H1 (cell line): ENCODE data around the gene TCF4. TPM values are rescaled to one million over a fixed set of nuclear protein-coding genes. Genes with fewer than 3 reads are reported as not detected.

Experiments
- CTCF ChIA-PET: fragments of 300-600 bp; sonication (Branson Sonifier 250); formaldehyde crosslinking; loops from one replicate; lab custom pipeline; 2021; ENCODE audit not compliant: partially characterized antibody; lab: Charles Lee
- POLR2A ChIA-PET: fragments of 300-600 bp; sonication (Branson Sonifier 250); formaldehyde crosslinking; loops from one replicate; lab custom pipeline; 2021; ENCODE audit warnings: inconsistent platforms; ENCODE audit not compliant: partially characterized antibody; lab: Charles Lee
- DNase-seq, 2 experiments: peaks; one replicate each; pipeline versions ENCODE4 v3.0.0 to v3.0.0-alpha.2; 2010 to 2022; ENCODE audit warnings: low spot score in 2 of 2, low read depth in 1 of 2, mixed read lengths in 1 of 2
- FAIRE-seq: peaks from 2 replicates; lab custom pipeline; 2011; peaks lifted over from hg19 to GRCh38; lab: Jason Lieb, UNC
- H2AFZ ChIP-seq: 2 replicates; pipeline ENCODE4 v1.8.1; 2012; ENCODE audit warnings: low read length, inconsistent platforms
- H2AK5ac ChIP-seq: 2 replicates; pipeline ENCODE4 v1.6.1; 2013; ENCODE audit warnings: low read depth, low read length
- H2BK120ac ChIP-seq: replicated peaks from 2 replicates; pipeline ENCODE3; 2013; ENCODE audit warnings: low read depth, low read length, inconsistent platforms
- H2BK12ac ChIP-seq: 2 replicates; pipeline ENCODE4 v1.6.1; 2013; ENCODE audit warnings: low read depth, low read length
- H2BK15ac ChIP-seq: 2 replicates; pipeline ENCODE4 v1.6.1; 2013; ENCODE audit warnings: low read length
- H2BK20ac ChIP-seq: 2 replicates; pipeline ENCODE4 v1.6.1; 2013; ENCODE audit warnings: low read length
- H2BK5ac ChIP-seq: 2 replicates; pipeline ENCODE4 v1.6.1; 2013; ENCODE audit warnings: low read depth, low read length
- H3K14ac ChIP-seq: 2 replicates; pipeline ENCODE4 v1.6.1; 2013; ENCODE audit warnings: inconsistent platforms; ENCODE audit not compliant: insufficient read length
- H3K18ac ChIP-seq: 2 replicates; pipeline ENCODE4 v1.6.1; 2013; ENCODE audit warnings: low read length; ENCODE audit errors: extremely low read depth
- H3K23ac ChIP-seq: 2 replicates; pipeline ENCODE4 v1.6.1; 2013; ENCODE audit warnings: inconsistent platforms; ENCODE audit not compliant: insufficient read length
- H3K23me2 ChIP-seq: 2 replicates; pipeline ENCODE4 v1.6.1; 2013; ENCODE audit warnings: low read depth, low read length
- H3K27ac ChIP-seq: 2 replicates; pipeline ENCODE4 v1.6.1; 2011; ENCODE audit warnings: low read depth, low read length, inconsistent platforms
- H3K27me3 ChIP-seq, 4 experiments: replicated peaks in 1 of 4; 1 replicate in 1 of 4; 2 replicates in 3 of 4; pipeline versions ENCODE4 v1.6.1 to v1.8.1; 2011 to 2013; ENCODE audit warnings: low read length in 3 of 4, mild to moderate bottlenecking in 3 of 4, inconsistent platforms in 2 of 4, mixed read lengths in 2 of 4, moderate library complexity in 1 of 4; ENCODE audit not compliant: control insufficient read depth in 3 of 4, insufficient read depth in 3 of 4; ENCODE audit errors: extremely low read depth in 1 of 4
- H3K36me3 ChIP-seq, 4 experiments: 2 replicates each; pipeline versions ENCODE4 v1.6.1 to v1.8.1; 2011 to 2013; ENCODE audit warnings: mild to moderate bottlenecking in 4 of 4, low read length in 3 of 4, moderate library complexity in 2 of 4, control low read depth in 1 of 4, inconsistent platforms in 1 of 4; ENCODE audit not compliant: insufficient read depth in 4 of 4, control insufficient read depth in 2 of 4
- H3K4ac ChIP-seq: replicated peaks from 2 replicates; pipeline ENCODE3; 2013; ENCODE audit warnings: low read length, low read depth, mixed read lengths, inconsistent platforms; ENCODE audit not compliant: insufficient read length
- H3K4me1 ChIP-seq, 4 experiments: replicated peaks in 1 of 4; 1 replicate in 1 of 4; 2 replicates in 3 of 4; pipeline versions ENCODE4 v1.6.1 to v1.8.1; 2011 to 2013; ENCODE audit warnings: low read length in 3 of 4, inconsistent platforms in 2 of 4, mixed read lengths in 1 of 4; ENCODE audit not compliant: insufficient read depth in 4 of 4, control insufficient read depth in 3 of 4
- H3K4me2 ChIP-seq, 2 experiments: 2 replicates each; pipeline versions ENCODE4 v1.6.1 to v1.8.1; 2011 to 2013; ENCODE audit warnings: low read depth in 2 of 2, low read length in 2 of 2, control low read depth in 1 of 2, inconsistent platforms in 1 of 2, mild to moderate bottlenecking in 1 of 2; ENCODE audit not compliant: insufficient read depth in 1 of 2
- H3K4me3 ChIP-seq, 4 experiments: fragments of 200-600, 300-600 bp in 1 of 4; sonication (generic), shearing (Covaris generic), sonication (Bioruptor Twin) in 1 of 4; 2 replicates each; pipeline versions ENCODE4 v1.5.1 to v1.8.1; 2011 to 2016; ENCODE audit warnings: low read length in 4 of 4, low read depth in 3 of 4, control low read depth in 2 of 4, inconsistent platforms in 2 of 4, mild to moderate bottlenecking in 2 of 4, mixed read lengths in 1 of 4, moderate library complexity in 1 of 4; ENCODE audit not compliant: insufficient read depth in 2 of 4; ENCODE audit errors: extremely low read depth in 1 of 4
- H3K56ac ChIP-seq: replicated peaks from 2 replicates; pipeline ENCODE3; 2013; ENCODE audit warnings: low read depth, mild to moderate bottlenecking, mixed read lengths, low read length, inconsistent platforms; ENCODE audit not compliant: insufficient read length
- H3K79me1 ChIP-seq: 2 replicates; pipeline ENCODE4 v1.6.1; 2013; ENCODE audit warnings: low read depth, low read length, control low read depth
- H3K79me2 ChIP-seq, 2 experiments: 2 replicates each; pipeline versions ENCODE4 v1.6.1 to v1.8.1; 2012 to 2013; ENCODE audit warnings: low read length in 2 of 2, mild to moderate bottlenecking in 2 of 2, inconsistent platforms in 1 of 2; ENCODE audit not compliant: insufficient read depth in 2 of 2, control insufficient read depth in 1 of 2
- H3K9ac ChIP-seq, 4 experiments: replicated peaks in 1 of 4; 1 replicate in 1 of 4; 2 replicates in 3 of 4; pipeline versions ENCODE4 v1.6.1 to v1.8.1; 2011 to 2013; ENCODE audit warnings: low read depth in 3 of 4, low read length in 3 of 4, control low read depth in 2 of 4, mild to moderate bottlenecking in 2 of 4, moderate library complexity in 2 of 4, inconsistent platforms in 1 of 4; ENCODE audit errors: extremely low read depth in 1 of 4
- H3K9me3 ChIP-seq, 2 experiments: 2 replicates each; pipeline versions ENCODE4 v1.6.1 to v1.8.1; 2012 to 2013; ENCODE audit warnings: mild to moderate bottlenecking in 2 of 2, moderate library complexity in 2 of 2, control low read depth in 1 of 2, inconsistent platforms in 1 of 2, low read depth in 1 of 2, low read length in 1 of 2, mixed read lengths in 1 of 2; ENCODE audit not compliant: insufficient read depth in 2 of 2
- H4K20me1 ChIP-seq, 2 experiments: replicated peaks in 1 of 2; 2 replicates each; pipeline versions ENCODE3 to v1.8.1; 2011 to 2013; ENCODE audit warnings: inconsistent platforms in 2 of 2, low read length in 2 of 2, mild to moderate bottlenecking in 1 of 2; ENCODE audit not compliant: insufficient read depth in 2 of 2, control insufficient read depth in 1 of 2
- H4K5ac ChIP-seq: 2 replicates; pipeline ENCODE4 v1.6.1; 2013; ENCODE audit warnings: low read length, low read depth, mixed read lengths, inconsistent platforms; ENCODE audit not compliant: insufficient read length
- H4K8ac ChIP-seq: 2 replicates; pipeline ENCODE4 v1.8.0; 2013; ENCODE audit warnings: mild to moderate bottlenecking, moderate library complexity, low read length, inconsistent platforms; ENCODE audit not compliant: insufficient read depth; ENCODE audit errors: extremely low read depth
- H4K91ac ChIP-seq: replicated peaks from 2 replicates; pipeline ENCODE3; 2013; ENCODE audit warnings: low read length, mixed read lengths, inconsistent platforms; ENCODE audit not compliant: insufficient read length
- CHD1 ChIP-seq: IDR thresholded peaks from 2 replicates; pipeline ENCODE4 v1.6.1; 2012; ENCODE audit warnings: low read depth, low read length, improper control_type of control experiment
- JUND ChIP-seq: IDR thresholded peaks from 2 replicates; pipeline ENCODE4 v1.6.1; 2011; ENCODE audit warnings: mild to moderate bottlenecking, improper control_type of control experiment, low read length
- KDM5A ChIP-seq: fragments of 200-600 bp; IDR thresholded peaks from 2 replicates; pipeline ENCODE4 v1.7.1; 2012; ENCODE audit warnings: mild to moderate bottlenecking, low read length, inconsistent platforms, mixed read lengths
- NANOG ChIP-seq: IDR thresholded peaks from 2 replicates; pipeline ENCODE4 v1.6.1; 2011; ENCODE audit warnings: low read length, low read depth, mild to moderate bottlenecking, inconsistent platforms; ENCODE audit not compliant: insufficient read depth, poor library complexity, severe bottlenecking
- RAD21 ChIP-seq, 2 experiments: IDR thresholded peaks in 1 of 2; conservative IDR thresholded peaks in 1 of 2; 2 replicates each; pipeline ENCODE4 v1.6.1; 2011; ENCODE audit warnings: low read depth in 2 of 2, low read length in 2 of 2, improper control_type of control experiment in 1 of 2, inconsistent platforms in 1 of 2, mild to moderate bottlenecking in 1 of 2, moderate library complexity in 1 of 2
- RBBP5 ChIP-seq: IDR thresholded peaks from 2 replicates; pipeline ENCODE4 v1.7.1; 2012; ENCODE audit warnings: low read depth, mild to moderate bottlenecking, inconsistent platforms, low read length, moderate library complexity, borderline replicate concordance
- SAP30 ChIP-seq: fragments of 300-600 bp; sonication (generic); IDR thresholded peaks from 2 replicates; pipeline ENCODE4 v1.7.1; 2012; ENCODE audit warnings: low read length, moderate library complexity, mild to moderate bottlenecking, inconsistent platforms; ENCODE audit not compliant: insufficient read depth, insufficient replicate concordance
- SIX5 ChIP-seq: IDR thresholded peaks from 2 replicates; pipeline ENCODE4 v1.6.1; 2011; ENCODE audit warnings: mild to moderate bottlenecking, low read depth, low read length
- SRF ChIP-seq: IDR thresholded peaks from 2 replicates; pipeline ENCODE4 v1.6.1; 2011; ENCODE audit warnings: mild to moderate bottlenecking, low read depth, low read length, moderate library complexity
- TAF7 ChIP-seq: optimal IDR thresholded peaks from 2 replicates; pipeline ENCODE3; 2011; ENCODE audit warnings: low read depth, mild to moderate bottlenecking, inconsistent platforms, low read length, moderate library complexity, borderline replicate concordance
- WGBS, 2 experiments: shearing (Covaris generic) in 1 of 2; methylation state at CpG; one replicate each; pipeline versions ENCODE4 v1.1.6 to v1.1.7; 2013 to 2015; ENCODE audit warnings: low lambda C conversion rate in 2 of 2, mixed read lengths in 2 of 2, inconsistent platforms in 1 of 2, low coverage in 1 of 2, missing lambda C conversion rate in 1 of 2; ENCODE audit not compliant: insufficient replicate concordance in 2 of 2, insufficient coverage in 1 of 2, insufficient read length in 1 of 2; ENCODE audit errors: extremely low coverage in 1 of 2, missing lambda C conversion rate in 1 of 2; 5-methylcytosine and 5-hydroxymethylcytosine counted together
- polyA plus RNA-seq, 7 experiments: library from polyadenylated mRNA; depleted of rRNA in 3 of 7; stranded (reverse) in 5 of 7; unstranded in 2 of 7; fragments of >200 nt in 5 of 7; fragments of 200-250 nt in 2 of 7; gene quantifications; 1 replicate in 5 of 7; 2 replicates in 1 of 7; 4 replicates in 1 of 7; pipeline versions ENCODE4 v1.2.1 to v1.2.3, GENCODE V29; 2011 to 2013; ENCODE audit warnings: missing spikeins in 2 of 7, mixed read lengths in 2 of 7
- total RNA-seq: library from RNA; stranded (reverse); fragmentation: NEBNext Ultra II Directional; extraction: Animal tissue kit (Norgen Biotek cat#: 25700); gene quantifications from 2 replicates; pipeline ENCODE4 v1.2.1, GENCODE V29; 2021

TCF4 gene
- total and polyA plus RNA-seq, 2 of the 8 experiments (the other 6 are each of a cell fraction or from before 2014, with no cell fraction given) = 59.3 to 118 TPM

DNA sequence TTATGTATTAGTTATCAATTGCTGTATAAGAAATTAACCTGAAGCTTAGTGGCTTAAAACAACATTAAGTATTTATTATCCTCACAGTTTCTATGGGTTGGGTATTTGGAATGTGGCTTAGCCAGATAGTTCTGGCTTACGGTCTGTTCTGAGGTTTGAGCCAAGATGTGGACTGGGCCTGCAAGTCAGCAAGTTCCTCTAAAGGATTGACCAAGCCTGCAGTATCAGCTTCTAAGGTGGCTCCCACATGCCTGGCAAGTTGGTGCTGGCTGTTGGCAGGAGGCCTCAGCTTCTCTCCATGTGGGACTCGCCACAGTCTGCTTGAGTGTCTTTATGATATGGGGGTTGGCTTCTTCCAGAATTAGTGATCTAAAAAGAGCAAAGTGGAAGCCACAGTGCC lies 45.0 kb upstream of the TCF4 start:
- POLR2A ChIA-PET = no interaction called here
- no peak for FAIRE-seq
- no peak overlapping the region for H2AK5ac ChIP-seq

More for the DNA sequence above, 45.0 kb upstream of the TCF4 start:
- Histone ChIP-seq H3K36me3 (no peaks in the 10 kb centered on the region), H3K4me2 (no peak overlapping the region), H2BK120ac (no peak overlapping the region), H3K9ac (no peak overlapping the region), H3K4me3 (no peak overlapping the region), H3K4ac (no peak overlapping the region), H3K14ac (no peak overlapping the region), H2BK20ac (no peak overlapping the region), H2AFZ (no peak overlapping the region), H3K79me2 (no peaks in the 10 kb centered on the region), H3K27me3 (no peaks in the 10 kb centered on the region), H3K4me1 (no peaks in the 10 kb centered on the region), H4K91ac (no peak overlapping the region), H3K18ac (no peak overlapping the region), H2BK12ac (no peak overlapping the region), H4K5ac (no peak overlapping the region), H2BK5ac (no peak overlapping the region), H4K20me1 (no peaks in the 10 kb centered on the region), H3K23ac (no peak overlapping the region), H3K56ac (no peak overlapping the region), H4K8ac (no peak overlapping the region), H3K27ac (no peak overlapping the region), H3K9me3 (no peaks in the 10 kb centered on the region; a peak in 1 of 4 replicates), H2BK15ac (no peak overlapping the region), H3K79me1 (no peaks in the 10 kb centered on the region), H3K23me2 (no peaks in the 10 kb centered on the region)
- 89% methylated on average over 2 of the region's 2 CpGs; no CpG with 5 or more reads in 1 of the 2 experiments for WGBS, 2 experiments
- CTCF ChIA-PET = interaction anchor here (1.2 kb wide), 1 partner anchor 12 kb away, joined by 4 read pairs; no protein-coding TSS in a partner anchor
- TF ChIP-seq KDM5A (no peak), JUND (no peak), RBBP5 (no peak), RAD21 (IDR thresholded peaks at IDR 0.05 in 1 of 2, conservative IDR thresholded peaks at IDR 0.05 in 1 of 2; ENCODE audit: low read depth in 2 of 2, low read length in 2 of 2) (no peak), SAP30 (no peak), SIX5 (no peak), CHD1 (no peak), TAF7 (no peak), SRF (no peak), NANOG (no peak)
- DNase-seq = no peak
